GM18873 (cell line): ENCODE measurements around the gene LSM4.

Experiments used
- ATAC-seq: cut with Tn5 transposase; IDR thresholded peaks from one replicate; pipeline ENCODE4 v1.9.1; 2021; ENCODE audit warnings: mild to moderate bottlenecking, moderate library complexity, moderate number of reproducible peaks; ENCODE audit not compliant: unreplicated experiment, low FRiP score

Gene LSM4

GRCh38 chr19:18280247-18281081 lies 42.4 kb downstream of the LSM4 start:
- no peak for ATAC-seq

- ATAC-seq: no peak
These were observed 43.2 kb downstream of the LSM4 start for GRCh38 chr19:18279516-18280246.

- ATAC-seq: no peak
These were observed 43.7 kb downstream of the LSM4 start for GRCh38 chr19:18279266-18279515.

GRCh38 chr19:18278521-18279265 lies 44.2 kb downstream of the LSM4 start:
- no peak for ATAC-seq

- ATAC-seq: no peak
These were observed 48.0 kb downstream of the LSM4 start for GRCh38 chr19:18274781-18275356.

GRCh38 chr19:18274219-18274780 lies 48.6 kb downstream of the LSM4 start, which contains the start of gene IQCN:
TSS of gene IQCN (minus strand) at chr19:18274452. CDS start at chr19:18269478, 4,974 bp downstream.
- ATAC-seq: no peak

- no peak for ATAC-seq
These were observed 49.2 kb downstream of the LSM4 start for GRCh38 chr19:18273561-18274218.

GRCh38 chr19:18271433-18271841 lies 51.4 kb downstream of the LSM4 start:
- no peak for ATAC-seq

GRCh38 chr19:18270326-18270725 lies 52.5 kb downstream of the LSM4 start:
- ATAC-seq: no peak

GRCh38 chr19:18269070-18269723 lies 53.7 kb downstream of the LSM4 start:
- ATAC-seq: no peak

- no peak for ATAC-seq
These were observed 55.8 kb downstream of the LSM4 start for GRCh38 chr19:18266771-18267686.

- no peak for ATAC-seq
These were observed 57.3 kb downstream of the LSM4 start for GRCh38 chr19:18265582-18265981.

GRCh38 chr19:18264971-18265540 lies 57.8 kb downstream of the LSM4 start:
- no peak for ATAC-seq

- ATAC-seq: no peak
These were observed 58.6 kb downstream of the LSM4 start for GRCh38 chr19:18264137-18264854.

GRCh38 chr19:18263324-18264136 lies 59.3 kb downstream of the LSM4 start:
- ATAC-seq: no peak

GRCh38 chr19:18262917-18263316 lies 60.0 kb downstream of the LSM4 start:
- ATAC-seq: no peak

- no peak for ATAC-seq
These were observed 60.7 kb downstream of the LSM4 start for GRCh38 chr19:18262144-18262543.
